HCT116 (cell line): ENCODE measurements around the gene SMS. TPM values are rescaled to one million over a fixed set of nuclear protein-coding genes. Genes with fewer than 3 reads are reported as not detected.

Experiments used
- ATAC-seq: fragments of 200-7000 bp; cut with Tn5 transposase; 2 replicates; pipeline ENCODE4 v1.9.1; 2020; ENCODE audit warnings: mild to moderate bottlenecking, moderate library complexity
- BruUV-seq: library from RNA; stranded (reverse); fragments of 400-500 nt; replicated peaks from 2 replicates; lab custom pipeline; 2021; lab: Mats Ljungman, UMichigan
- CTCF ChIA-PET: fragments of 300-600 bp; sonication (Branson Sonifier 250); formaldehyde crosslinking; loops from one replicate; lab custom pipeline; 2021; ENCODE audit warnings: antibody characterized with exemption; lab: Charles Lee
- POLR2A ChIA-PET: fragments of 300-600, 350-600 bp; sonication (Branson Sonifier 250); formaldehyde crosslinking; loops from one replicate; lab custom pipeline; 2021; ENCODE audit warnings: antibody characterized with exemption; lab: Charles Lee
- RAD21 ChIA-PET, 2 experiments: fragments of 300-600 bp; sonication (Branson Sonifier 250); formaldehyde crosslinking; loops; one replicate each; lab custom pipeline; 2023; ENCODE audit warnings: low total read pairs in 2 of 2; ENCODE audit not compliant: uncharacterized antibody in 2 of 2, unreplicated experiment in 2 of 2, low non-redundant PET in 1 of 2; lab: Charles Lee
- DNase-seq: peaks from one replicate; pipeline ENCODE4 v3.0.0-alpha.2; 2010; ENCODE audit warnings: low read depth, low spot score
- H2AFZ ChIP-seq: fragments of 200-600 bp; shearing (Covaris generic), sonication (generic); 2 replicates; pipeline ENCODE4 v1.6.1; 2017; ENCODE audit warnings: low read depth, mixed run types, mixed read lengths, antibody characterized with exemption, low read length; ENCODE audit not compliant: poor library complexity, severe bottlenecking
- H3K27ac ChIP-seq: 2 replicates; pipeline ENCODE4 v1.5.1; 2012; ENCODE audit warnings: low read depth, low read length
- H3K27me3 ChIP-seq: fragments of 200-600 bp; sonication (generic); 2 replicates; pipeline ENCODE4 v1.6.1; 2016; ENCODE audit warnings: mixed run types, low read length, mixed read lengths; ENCODE audit not compliant: insufficient read depth
- H3K36me3 ChIP-seq, 2 experiments: fragments of 200-500 bp in 1 of 2; fragments of 200-600 bp in 1 of 2; sonication (Bioruptor generic) in 1 of 2; sonication (generic) in 1 of 2; 2 replicates each; pipeline versions ENCODE4 v1.5.1 to v1.6.1; 2014 to 2016; ENCODE audit warnings: low read length in 2 of 2, inconsistent platforms in 1 of 2, mixed read lengths in 1 of 2, mixed run types in 1 of 2; ENCODE audit not compliant: insufficient read depth in 2 of 2, control insufficient read depth in 1 of 2
- H3K4me1 ChIP-seq, 2 experiments: fragments of 200-600 bp in 1 of 2; sonication (generic) in 1 of 2; 2 replicates each; pipeline versions ENCODE4 v1.5.1 to v1.6.1; 2012 to 2017; ENCODE audit warnings: low read length in 2 of 2, inconsistent platforms in 1 of 2, mild to moderate bottlenecking in 1 of 2, mixed read lengths in 1 of 2, mixed run types in 1 of 2, moderate library complexity in 1 of 2; ENCODE audit not compliant: insufficient read depth in 2 of 2, control insufficient read depth in 1 of 2
- H3K4me2 ChIP-seq: fragments of 200-600 bp; sonication (generic); 2 replicates; pipeline ENCODE4 v1.6.1; 2017; ENCODE audit warnings: mixed run types, low read length, mixed read lengths
- H3K4me3 ChIP-seq, 2 experiments: fragments of 200-600 bp in 1 of 2; sonication (generic) in 1 of 2; replicated peaks in 1 of 2; 2 replicates each; pipeline ENCODE4 v1.5.1; 2011 to 2016; ENCODE audit warnings: low read length in 2 of 2, control low read depth in 1 of 2, low read depth in 1 of 2, mild to moderate bottlenecking in 1 of 2, mixed read lengths in 1 of 2, mixed run types in 1 of 2
- H3K79me2 ChIP-seq: fragments of 200-600 bp; sonication (generic); 2 replicates; pipeline ENCODE4 v1.6.1; 2017; ENCODE audit warnings: mild to moderate bottlenecking, mixed run types, low read length, moderate library complexity, mixed read lengths; ENCODE audit not compliant: insufficient read depth
- H3K9ac ChIP-seq: fragments of 200-600 bp; sonication (generic); 2 replicates; pipeline ENCODE4 v1.6.1; 2016; ENCODE audit warnings: low read length, mixed read lengths
- H3K9me2 ChIP-seq: fragments of 200-600 bp; sonication (generic), shearing (Covaris generic); 2 replicates; pipeline ENCODE4 v1.6.1; 2017; ENCODE audit warnings: mixed run types, mild to moderate bottlenecking, moderate library complexity; ENCODE audit not compliant: insufficient read depth
- H3K9me3 ChIP-seq, 2 experiments: fragments of 200-500 bp in 1 of 2; fragments of 200-600 bp in 1 of 2; sonication (Bioruptor generic) in 1 of 2; sonication (generic) in 1 of 2; 2 replicates each; pipeline ENCODE4 v1.6.1; 2014 to 2017; ENCODE audit warnings: low read length in 2 of 2, mixed read lengths in 2 of 2, inconsistent platforms in 1 of 2, low read depth in 1 of 2, mild to moderate bottlenecking in 1 of 2, mixed run types in 1 of 2, moderate library complexity in 1 of 2; ENCODE audit not compliant: control insufficient read depth in 1 of 2, insufficient read depth in 1 of 2
- H4K20me1 ChIP-seq: fragments of 200-600 bp; sonication (generic), shearing (Covaris generic); 2 replicates; pipeline ENCODE4 v1.6.1; 2017; ENCODE audit warnings: mixed run types, mild to moderate bottlenecking, moderate library complexity; ENCODE audit not compliant: insufficient read depth
- ELF1 ChIP-seq: IDR thresholded peaks from 2 replicates; pipeline ENCODE4 v1.6.1; 2012; ENCODE audit warnings: low read depth, borderline replicate concordance
- EZH2 ChIP-seq: fragments of 200-600 bp; sonication (generic); IDR thresholded peaks from 2 replicates; pipeline ENCODE4 v1.6.1; 2017; ENCODE audit warnings: antibody characterized with exemption, mixed run types
- EZH2phosphoT487 ChIP-seq: fragments of 200-600 bp; IDR thresholded peaks from 2 replicates; pipeline ENCODE4 v1.6.1; 2018; ENCODE audit warnings: antibody characterized with exemption, borderline replicate concordance
- JUND ChIP-seq: IDR thresholded peaks from 2 replicates; pipeline ENCODE4 v1.6.1; 2012
- MAX ChIP-seq: IDR thresholded peaks from 2 replicates; pipeline ENCODE4 v1.6.1; 2012
- RAD21 ChIP-seq: IDR thresholded peaks from 2 replicates; pipeline ENCODE4 v1.6.1; 2012; ENCODE audit warnings: low read depth, mild to moderate bottlenecking
- SIN3A ChIP-seq: IDR thresholded peaks from 2 replicates; pipeline ENCODE4 v1.6.1; 2012; ENCODE audit warnings: low read depth
- SP1 ChIP-seq: IDR thresholded peaks from 2 replicates; pipeline ENCODE4 v1.6.1; 2012; ENCODE audit warnings: low read depth
- SRF ChIP-seq: IDR thresholded peaks from 2 replicates; pipeline ENCODE4 v1.6.1; 2012; ENCODE audit warnings: low read depth
- YY1 ChIP-seq: IDR thresholded peaks from 2 replicates; pipeline ENCODE4 v1.6.1; 2011; ENCODE audit warnings: low read length, low read depth, moderate library complexity, mild to moderate bottlenecking; ENCODE audit not compliant: insufficient replicate concordance; ENCODE audit errors: extremely low read depth
- ZBTB33 ChIP-seq: IDR thresholded peaks from 2 replicates; pipeline ENCODE4 v1.6.1; 2011; ENCODE audit warnings: mild to moderate bottlenecking, low read length, moderate library complexity; ENCODE audit not compliant: insufficient replicate concordance; ENCODE audit errors: extremely low read depth
- ZFX ChIP-seq: fragments of 450-650 bp; IDR thresholded peaks from 2 replicates; pipeline ENCODE4 v1.6.1; 2017
- ZNF274 ChIP-seq: fragments of 200-500 bp; sonication (Bioruptor generic); IDR thresholded peaks from 2 replicates; pipeline ENCODE4 v1.6.1; 2014; ENCODE audit warnings: mild to moderate bottlenecking, low read depth, low read length, inconsistent platforms
- intact Hi-C: fragments of 100-400 bp; cut with micrococcal nuclease; formaldehyde crosslinking; loops from 2 replicates; pipeline ENCODE4 v1.10.0; 2022
- total RNA-seq: library from RNA; stranded (reverse); gene quantifications from one replicate; pipeline ENCODE4 v1.2.1, GENCODE V29; 2021; ENCODE audit not compliant: unreplicated experiment
- TF ChIP-seq, protein P1 (sequence below), 3 experiments: fragments of 200-600 bp in 1 of 3; sonication (generic) in 1 of 3; IDR thresholded peaks in 2 of 3; conservative IDR thresholded peaks in 1 of 3; 2 replicates each; pipeline ENCODE4 v1.5.1; 2012 to 2017; ENCODE audit warnings: low read depth in 2 of 3, low read length in 2 of 3, antibody characterized with exemption in 1 of 3, borderline replicate concordance in 1 of 3, control low read depth in 1 of 3, mild to moderate bottlenecking in 1 of 3, mixed read lengths in 1 of 3, mixed run types in 1 of 3, moderate library complexity in 1 of 3; ENCODE audit not compliant: insufficient read depth in 1 of 3

Gene SMS
- total RNA-seq, 1 experiment from 2014 or later = 164 TPM

DNA sequence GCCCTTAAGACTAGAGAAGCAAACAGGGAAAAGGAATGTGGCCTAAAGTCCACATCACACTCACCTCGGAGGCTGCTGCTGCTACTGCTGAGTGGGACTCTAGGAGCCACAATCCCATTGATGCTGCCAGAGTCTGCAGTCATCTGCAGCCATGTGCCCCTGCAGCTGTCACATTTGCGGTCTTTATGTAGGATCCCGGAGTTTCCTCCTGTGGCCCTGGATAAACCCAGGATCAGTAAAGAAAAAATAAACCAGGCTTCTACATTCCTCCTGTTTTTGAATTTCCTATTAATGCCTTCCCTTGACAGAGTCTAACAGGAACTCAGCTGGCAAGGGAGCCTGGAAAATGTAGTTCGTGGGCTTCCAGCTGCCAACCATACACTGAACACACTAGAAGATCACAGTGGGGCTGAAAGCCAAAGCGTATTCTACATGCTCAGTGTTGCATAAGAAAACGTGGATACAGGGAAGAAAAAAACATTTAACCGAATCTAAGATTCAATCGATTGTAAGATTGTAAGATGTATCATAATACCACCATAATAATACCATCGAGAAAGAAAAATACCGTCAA, 81.3 kb downstream of the SMS start:
- Histone ChIP-seq H3K9ac (no peak overlapping the region), H3K27ac (no peak overlapping the region), H3K4me2 (no peak overlapping the region), H4K20me1 (no peaks in the 10 kb centered on the region), H3K9me2 (no peaks in the 10 kb centered on the region), H3K79me2 (no peaks in the 10 kb centered on the region), H3K9me3 (no peaks in the 10 kb centered on the region), H2AFZ (no peak overlapping the region), H3K36me3 (no peaks in the 10 kb centered on the region), H3K4me3 (no peak overlapping the region), H3K4me1 (no peaks in the 10 kb centered on the region), H3K27me3 (no peaks in the 10 kb centered on the region)
- ChIA-PET POLR2A (no interaction called here), RAD21 (no interaction called here), CTCF (no interaction called here)
- BruUV-seq = no TSS peak
- no peak for ATAC-seq
- intact Hi-C loops = no loop called here
- TF ChIP-seq RAD21 (no peak), SP1 (no peak), MAX (no peak), JUND (no peak), ELF1 (no peak), ZFX (no peak), EZH2 (no peak), SRF (no peak)
- TF ChIP-seq, protein P1, sequence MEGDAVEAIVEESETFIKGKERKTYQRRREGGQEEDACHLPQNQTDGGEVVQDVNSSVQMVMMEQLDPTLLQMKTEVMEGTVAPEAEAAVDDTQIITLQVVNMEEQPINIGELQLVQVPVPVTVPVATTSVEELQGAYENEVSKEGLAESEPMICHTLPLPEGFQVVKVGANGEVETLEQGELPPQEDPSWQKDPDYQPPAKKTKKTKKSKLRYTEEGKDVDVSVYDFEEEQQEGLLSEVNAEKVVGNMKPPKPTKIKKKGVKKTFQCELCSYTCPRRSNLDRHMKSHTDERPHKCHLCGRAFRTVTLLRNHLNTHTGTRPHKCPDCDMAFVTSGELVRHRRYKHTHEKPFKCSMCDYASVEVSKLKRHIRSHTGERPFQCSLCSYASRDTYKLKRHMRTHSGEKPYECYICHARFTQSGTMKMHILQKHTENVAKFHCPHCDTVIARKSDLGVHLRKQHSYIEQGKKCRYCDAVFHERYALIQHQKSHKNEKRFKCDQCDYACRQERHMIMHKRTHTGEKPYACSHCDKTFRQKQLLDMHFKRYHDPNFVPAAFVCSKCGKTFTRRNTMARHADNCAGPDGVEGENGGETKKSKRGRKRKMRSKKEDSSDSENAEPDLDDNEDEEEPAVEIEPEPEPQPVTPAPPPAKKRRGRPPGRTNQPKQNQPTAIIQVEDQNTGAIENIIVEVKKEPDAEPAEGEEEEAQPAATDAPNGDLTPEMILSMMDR (IDR thresholded peaks at IDR 0.05 in 2 of 3, conservative IDR thresholded peaks at IDR 0.05 in 1 of 3; ENCODE audit: borderline replicate concordance in 1 of 3, insufficient read depth in 1 of 3, low read depth in 2 of 3, low read length in 2 of 3) = no peak
- DNase-seq = no peak

DNA sequence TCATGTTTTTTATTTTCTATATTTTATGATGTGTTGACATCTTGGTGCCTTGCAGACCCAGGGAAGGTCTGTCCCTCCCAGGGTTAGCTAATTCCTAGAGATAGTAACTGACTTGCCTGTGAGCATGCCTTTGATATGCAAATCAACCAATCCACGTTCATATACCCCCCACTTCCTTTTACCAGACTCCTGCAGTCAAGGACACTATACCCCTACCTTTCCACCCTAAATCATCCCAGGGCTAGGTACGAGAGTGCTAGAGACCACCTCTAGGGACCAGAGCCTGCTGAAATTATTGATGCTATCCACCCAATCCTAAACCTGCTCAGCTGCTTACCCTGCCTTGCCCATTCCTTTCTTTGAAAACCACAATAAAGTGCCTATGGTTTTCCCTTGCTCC, 84.1 kb downstream of the SMS start:
- H3K4me2 ChIP-seq = no peak overlapping the region
- H2AFZ ChIP-seq = no peak overlapping the region
- ChIA-PET POLR2A (no interaction called here), CTCF (no interaction called here), RAD21 (no interaction called here)
- no peak overlapping the region for H3K9ac ChIP-seq
- intact Hi-C loops = no loop called here
- no peaks in the 10 kb centered on the region for H3K27me3 ChIP-seq
- no peaks in the 10 kb centered on the region for H3K79me2 ChIP-seq
- no peaks in the 10 kb centered on the region for H3K9me3 ChIP-seq
- ATAC-seq (no peak), DNase-seq (no peak)
- no peaks in the 10 kb centered on the region for H3K4me1 ChIP-seq
- no peaks in the 10 kb centered on the region for H3K36me3 ChIP-seq
- H3K4me3 ChIP-seq = no peak overlapping the region
- no peaks in the 10 kb centered on the region for H4K20me1 ChIP-seq
- no TSS peak for BruUV-seq
- no peaks in the 10 kb centered on the region for H3K9me2 ChIP-seq
- no peak overlapping the region for H3K27ac ChIP-seq
- TF ChIP-seq ZBTB33 (no peak), ZNF274 (no peak), ZFX (no peak), EZH2phosphoT487 (no peak), SP1 (no peak), EZH2 (no peak), SIN3A (no peak), YY1 (no peak)
- TF ChIP-seq, protein P1 (IDR thresholded peaks at IDR 0.05 in 2 of 3, conservative IDR thresholded peaks at IDR 0.05 in 1 of 3; ENCODE audit: borderline replicate concordance in 1 of 3, insufficient read depth in 1 of 3, low read depth in 2 of 3, low read length in 2 of 3) = no peak
